Keratinocyte (primary cell): ENCODE measurements around the gene EFHD2.

Source experiments
- CTCF ChIP-seq, 3 experiments: IDR thresholded peaks in 1 of 3; conservative IDR thresholded peaks in 1 of 3; optimal IDR thresholded peaks in 1 of 3; 2 replicates in 2 of 3; 3 replicates in 1 of 3; pipeline versions ENCODE3 to v1.5.1; 2011; ENCODE audit warnings: low read length in 3 of 3, mild to moderate bottlenecking in 3 of 3, moderate library complexity in 2 of 3, control low read depth in 1 of 3, inconsistent platforms in 1 of 3; ENCODE audit not compliant: insufficient read depth in 2 of 3; ENCODE audit errors: extremely low read depth in 1 of 3
- EZH2 ChIP-seq: IDR thresholded peaks from one replicate; pipeline ENCODE4 v1.6.1; 2012; ENCODE audit warnings: inconsistent platforms, mild to moderate bottlenecking, low read length, moderate library complexity

- TF ChIP-seq CTCF (optimal IDR thresholded peaks at IDR 0.05 in 1 of 3, IDR thresholded peaks at IDR 0.05 in 1 of 3, conservative IDR thresholded peaks at IDR 0.05 in 1 of 3; ENCODE audit: extremely low read depth in 1 of 3, insufficient read depth in 2 of 3, low read length in 3 of 3) (no peak), EZH2 (no peak)
These were observed 3.2 kb downstream of the EFHD2 start for GRCh38 chr1:15412843-15413242.
